Aorta (tissue), 5 donors: ENCODE results near the gene FAM200C. TPM values are rescaled to one million over a fixed set of nuclear protein-coding genes. Genes with fewer than 3 reads are reported as not detected.

Experiments used
- ATAC-seq: fragments of 200-7000 bp; cut with Tn5 transposase; one replicate; pipeline ENCODE4 v1.9.1; 2022; ENCODE audit warnings: moderate library complexity; ENCODE audit not compliant: low FRiP score
- DNase-seq, 2 donors: peaks; one replicate each; pipeline ENCODE4 v3.0.0-alpha.2; 2020
- H3K27ac ChIP-seq, 2 donors: one replicate each; pipeline ENCODE4 v1.5.1; 2013; ENCODE audit warnings: low read length in 2 of 2, mild to moderate bottlenecking in 2 of 2, moderate library complexity in 2 of 2, control low read depth in 1 of 2, inconsistent platforms in 1 of 2, low read depth in 1 of 2
- H3K27me3 ChIP-seq, 2 donors: one replicate each; pipeline ENCODE4 v1.6.1; 2013; ENCODE audit warnings: control low read depth in 1 of 2, low read length in 1 of 2, mild to moderate bottlenecking in 1 of 2, moderate library complexity in 1 of 2; ENCODE audit not compliant: insufficient read depth in 2 of 2, control insufficient read depth in 1 of 2
- H3K36me3 ChIP-seq, 2 donors: one replicate each; pipeline ENCODE4 v1.6.1; 2013; ENCODE audit warnings: control low read depth in 1 of 2, low read length in 1 of 2, mild to moderate bottlenecking in 1 of 2; ENCODE audit not compliant: insufficient read depth in 2 of 2, control insufficient read depth in 1 of 2
- H3K4me1 ChIP-seq, 2 donors: one replicate each; pipeline ENCODE4 v1.6.1; 2013; ENCODE audit warnings: low read length in 2 of 2, control low read depth in 1 of 2, mild to moderate bottlenecking in 1 of 2, moderate library complexity in 1 of 2; ENCODE audit not compliant: insufficient read depth in 2 of 2, control insufficient read depth in 1 of 2
- H3K4me3 ChIP-seq, 2 donors: one replicate each; pipeline ENCODE4 v1.5.1; 2013; ENCODE audit warnings: low read length in 2 of 2, control low read depth in 1 of 2, mild to moderate bottlenecking in 1 of 2
- H3K9me3 ChIP-seq: one replicate; pipeline ENCODE4 v1.6.1; 2013; ENCODE audit warnings: mild to moderate bottlenecking, low read length; ENCODE audit not compliant: control insufficient read depth
- WGBS, 2 donors: extraction: QIAGEN DNeasy Blood & Tissue Kit; methylation state at CpG; one replicate each; pipeline ENCODE4 v1.1.7; 2013; 5-methylcytosine and 5-hydroxymethylcytosine counted together
- intact Hi-C, 2 donors: fragments of 100-400 bp; cut with DNase I; formaldehyde crosslinking; loops; one replicate each; pipeline versions ENCODE4 v1.14.2 to v1.15.0; 2022
- polyA plus RNA-seq, 2 donors: library from polyadenylated mRNA; stranded (reverse); fragments of 200-250 nt; gene quantifications; one replicate each; pipeline ENCODE4 v1.2.3, GENCODE V29; 2013
- total RNA-seq, 2 donors: library from RNA; stranded (reverse); fragmentation: NEBNext Ultra II Directional; extraction: Animal tissue kit (Norgen Biotek cat#: 25700); gene quantifications; one replicate each; pipeline ENCODE4 v1.2.1, GENCODE V29; 2021
- donor health status: healthy with polysubstance abuse.
- donor health status: Bipolar disorder and iron deficiency.
- donor health status: DM: no; HTN: no; CAD: no.
- donor health status: DM: no; HTN: no; CAD: no.
- donor health status: DM: yes; HTN: yes; CAD: no.

Gene FAM200C
- total and polyA plus RNA-seq, 4 donors: 3.5 to 8.2 (median 5.7) TPM

- no peaks in the 10 kb centered on the region for H3K9me3 ChIP-seq
- 91 to 92% methylated on average over 7 of the region's 7 CpGs for WGBS, 2 donors
- H3K27me3 ChIP-seq: no peaks in the 10 kb centered on the region
- H3K4me1 ChIP-seq: peaks cover 2 to 3% of the 10 kb centered on the region in 2 donors
- H3K36me3 ChIP-seq: no peaks in the 10 kb centered on the region
- ATAC-seq: no peak
- no peak overlapping the region for H3K27ac ChIP-seq
- intact Hi-C loops: loop anchor here (5.0 kb wide), 2 partner anchors 33 to 373 kb away; no protein-coding TSS in a partner anchor
- H3K4me3 ChIP-seq: no peak overlapping the region
- no peak for DNase-seq
Observed at GRCh38 chr5:160395111-160395510, 4.7 kb downstream of the FAM200C start.

DNA sequence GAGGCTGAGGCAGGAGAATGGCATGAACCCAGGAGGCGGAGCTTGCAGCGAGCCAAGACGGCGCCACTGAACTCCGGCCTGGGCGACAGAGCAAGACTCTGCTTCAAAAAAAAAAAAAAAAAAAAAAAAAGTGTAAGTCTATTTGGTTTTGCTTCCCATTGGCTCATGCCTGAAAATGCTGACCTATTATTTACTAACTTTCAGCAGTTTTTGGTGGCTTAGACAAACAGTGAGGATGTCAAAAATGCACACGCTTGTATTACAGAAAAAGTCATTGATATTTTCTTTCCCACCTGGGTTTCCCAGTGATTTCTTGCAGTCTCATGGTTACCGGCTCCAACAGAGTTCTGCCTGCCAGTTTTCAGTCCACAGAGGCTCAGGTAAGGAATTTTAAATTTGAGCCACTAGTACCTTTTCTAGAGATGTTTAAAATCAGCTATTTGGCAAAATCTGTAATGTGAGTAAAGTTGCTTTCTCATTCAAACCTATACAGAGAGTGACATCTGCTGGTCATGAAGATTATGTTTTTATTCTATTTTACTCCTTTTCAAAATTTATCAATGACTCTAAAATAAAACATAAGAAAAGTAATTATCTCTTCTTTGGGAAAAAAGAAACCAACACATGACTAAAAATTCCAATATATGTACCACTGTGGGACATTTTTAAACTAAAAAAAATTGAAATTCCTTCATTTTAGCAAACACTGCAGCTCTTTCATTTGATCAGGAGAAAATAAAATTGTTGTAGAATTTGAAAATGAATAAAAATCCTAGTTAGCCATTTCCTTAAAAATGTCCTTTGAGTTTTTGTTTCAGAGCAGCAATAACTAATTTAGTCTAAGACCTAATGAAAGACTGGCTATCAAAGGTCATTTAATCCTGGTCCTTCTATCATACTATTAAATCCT lies 8.8 kb downstream of the FAM200C start:
- intact Hi-C loops: loop anchor here in 1 of 2 donors (2.0 to 5.0 kb wide), 2 partner anchors 192 to 369 kb away; no protein-coding TSS in a partner anchor
- no peak for ATAC-seq

DNA sequence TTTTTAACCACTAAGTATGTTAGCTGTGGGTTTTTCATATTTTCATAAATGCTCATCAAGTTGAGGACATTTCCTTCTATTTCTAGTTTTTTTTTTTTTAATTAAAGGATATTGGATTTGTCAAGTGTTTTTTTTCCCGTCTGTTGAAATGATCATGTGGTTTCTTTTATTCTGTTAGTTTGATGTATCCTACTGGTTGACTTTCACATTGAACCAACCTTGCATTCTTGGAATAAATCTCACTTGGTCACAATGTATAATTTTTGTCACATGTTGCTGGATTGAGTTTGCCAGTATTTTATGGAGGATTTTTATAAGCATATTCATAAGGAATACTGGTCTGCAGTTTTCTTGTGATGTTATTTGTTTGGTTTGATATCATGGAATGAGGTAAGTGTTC lies 12.4 kb downstream of the FAM200C start:
- DNase-seq (no peak), ATAC-seq (no peak)
- Histone ChIP-seq H3K4me3 (no peak overlapping the region), H3K27me3 (no peaks in the 10 kb centered on the region), H3K36me3 (peaks cover 0 to 2% of the 10 kb centered on the region in 2 donors), H3K9me3 (no peaks in the 10 kb centered on the region), H3K4me1 (no peaks in the 10 kb centered on the region), H3K27ac (no peak overlapping the region)
- 96 to 100% methylated on average over 1 of the region's 1 CpG for WGBS, 2 donors
- intact Hi-C loops: loop anchor here in 1 of 2 donors (5.0 kb wide), 1 partner anchor 190 kb away; no protein-coding TSS in a partner anchor

More for the DNA sequence above, 8.8 kb downstream of the FAM200C start:
- 65 to 69% methylated on average over 8 of the region's 8 CpGs for WGBS, 2 donors
- Histone ChIP-seq H3K27ac (no peak overlapping the region), H3K9me3 (no peaks in the 10 kb centered on the region), H3K36me3 (no peaks in the 10 kb centered on the region), H3K4me3 (no peak overlapping the region), H3K27me3 (no peaks in the 10 kb centered on the region), H3K4me1 (peaks cover 0 to under 1% of the 10 kb centered on the region in 2 donors)
- no peak for DNase-seq

GRCh38 chr5:160385496-160385895 lies 14.4 kb downstream of the FAM200C start:
- Histone ChIP-seq H3K36me3 (peaks cover 0 to 2% of the 10 kb centered on the region in 2 donors), H3K27me3 (no peaks in the 10 kb centered on the region), H3K9me3 (no peaks in the 10 kb centered on the region), H3K27ac (no peak overlapping the region), H3K4me1 (no peaks in the 10 kb centered on the region), H3K4me3 (no peak overlapping the region)
- no peak for DNase-seq
- intact Hi-C loops: loop anchor here in 1 of 2 donors (5.0 kb wide), 1 partner anchor 188 kb away; no protein-coding TSS in a partner anchor
- ATAC-seq: no peak

GRCh38 chr5:160384681-160385080 lies 15.2 kb downstream of the FAM200C start:
- Histone ChIP-seq H3K36me3 (peaks cover 0 to 2% of the 10 kb centered on the region in 2 donors), H3K4me3 (no peak overlapping the region), H3K9me3 (no peaks in the 10 kb centered on the region), H3K27ac (no peak overlapping the region), H3K4me1 (no peaks in the 10 kb centered on the region), H3K27me3 (no peaks in the 10 kb centered on the region)
- ATAC-seq (no peak), DNase-seq (no peak)
- intact Hi-C loops: loop anchor here in 1 of 2 donors (5.0 kb wide), 1 partner anchor 187 kb away; no protein-coding TSS in a partner anchor
- WGBS, 2 donors: 97 to 98% methylated on average over 1 of the region's 1 CpG

DNA sequence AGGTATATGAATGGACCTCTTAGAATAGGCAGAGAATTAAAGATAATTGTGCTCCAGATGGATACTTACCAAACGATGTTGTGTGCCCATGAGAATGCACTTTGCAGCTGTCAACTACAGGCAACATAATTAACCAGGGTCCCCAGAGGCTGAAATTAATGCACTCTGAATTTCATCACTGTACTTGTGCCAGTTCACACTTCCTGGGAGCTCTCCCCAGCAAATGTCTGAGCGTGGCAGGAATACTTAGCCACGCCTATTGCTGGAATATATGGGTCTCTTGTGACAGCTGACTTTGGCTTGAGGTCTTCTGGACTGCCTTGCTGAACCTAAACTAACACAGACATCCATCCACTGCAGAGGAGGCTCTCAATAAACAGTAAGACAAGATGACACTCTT lies 17.5 kb downstream of the FAM200C start:
- no peak for ATAC-seq
- whole genome bisulfite sequencing, 2 donors: 43 to 52% methylated on average over 3 of the region's 3 CpGs

GRCh38 chr5:160380041-160380440 lies 19.8 kb downstream of the FAM200C start:
- Histone ChIP-seq H3K27me3 (no peaks in the 10 kb centered on the region), H3K4me3 (no peak overlapping the region), H3K4me1 (no peaks in the 10 kb centered on the region), H3K36me3 (no peaks in the 10 kb centered on the region), H3K9me3 (no peaks in the 10 kb centered on the region), H3K27ac (no peak overlapping the region)
- ATAC-seq (no peak), DNase-seq (no peak)
- intact Hi-C loops: no loop called here
- 72 to 80% methylated on average over 2 of the region's 2 CpGs for WGBS, 2 donors

More for the DNA sequence above, 17.5 kb downstream of the FAM200C start:
- no peak overlapping the region for H3K4me3 ChIP-seq
- intact Hi-C loops: no loop called here
- H3K27me3 ChIP-seq: no peaks in the 10 kb centered on the region
- no peak overlapping the region for H3K27ac ChIP-seq
- H3K36me3 ChIP-seq: peaks cover 0 to 2% of the 10 kb centered on the region in 2 donors
- H3K9me3 ChIP-seq: no peaks in the 10 kb centered on the region
- H3K4me1 ChIP-seq: no peaks in the 10 kb centered on the region
- DNase-seq: no peak

- intact Hi-C loops: no loop called here
- WGBS, 2 donors: 29 to 47% methylated on average over 4 of the region's 4 CpGs
- DNase-seq: no peak
- Histone ChIP-seq H3K4me3 (no peak overlapping the region), H3K9me3 (no peaks in the 10 kb centered on the region), H3K4me1 (no peaks in the 10 kb centered on the region), H3K27ac (no peak overlapping the region), H3K27me3 (no peaks in the 10 kb centered on the region), H3K36me3 (no peaks in the 10 kb centered on the region)
- peak; percentile 22 for ATAC-seq
Observed at GRCh38 chr5:160379511-160379910, 20.3 kb downstream of the FAM200C start.

DNA sequence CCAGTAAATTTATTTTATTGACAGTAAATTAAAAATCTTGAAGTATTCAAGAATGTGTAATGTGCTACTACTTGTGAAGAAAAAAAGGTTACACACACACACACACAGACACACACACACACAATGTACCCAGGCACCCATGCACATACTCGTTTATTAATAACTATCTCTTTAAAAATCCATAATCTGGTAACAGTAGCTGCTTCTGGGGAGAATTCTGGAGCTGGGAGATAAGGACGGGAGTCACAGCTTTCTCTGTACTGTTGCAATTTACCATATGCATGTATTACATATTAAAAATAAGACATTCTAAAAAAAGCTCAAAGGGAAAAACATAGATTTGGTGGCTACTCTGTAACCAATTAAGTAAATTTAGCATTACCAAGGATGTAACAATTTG lies 21.5 kb downstream of the FAM200C start:
- Histone ChIP-seq H3K27ac (no peak overlapping the region), H3K4me1 (no peaks in the 10 kb centered on the region), H3K4me3 (no peak overlapping the region), H3K27me3 (no peaks in the 10 kb centered on the region), H3K9me3 (no peaks in the 10 kb centered on the region), H3K36me3 (no peaks in the 10 kb centered on the region)
- ATAC-seq (no peak), DNase-seq (no peak)
- intact Hi-C loops: no loop called here
- WGBS, 2 donors: 76 to 82% methylated on average over 2 of the region's 2 CpGs
